Upper lobe of left lung (tissue), 4 donors: ENCODE measurements around the gene SETBP1.

Source experiments
- CTCF ChIP-seq, 6 experiments: fragments of 450-650 bp in 4 of 6; fragments of 200-600 bp in 2 of 6; sonication (generic) in 2 of 6; IDR thresholded peaks; one replicate each; pipeline ENCODE4 v1.5.1; 2016 to 2019; ENCODE audit warnings: antibody characterized with exemption in 6 of 6
- EP300 ChIP-seq, 4 donors: sonication (generic); formaldehyde crosslinking; IDR thresholded peaks; one replicate each; pipeline ENCODE4 v1.5.1; 2017; ENCODE audit warnings: antibody characterized with exemption in 4 of 4, control low read depth in 2 of 4
- POLR2AphosphoS5 ChIP-seq, 2 donors: sonication (generic); formaldehyde crosslinking; IDR thresholded peaks; one replicate each; pipeline ENCODE4 v1.5.1; 2017; ENCODE audit warnings: antibody characterized with exemption in 2 of 2

DNA sequence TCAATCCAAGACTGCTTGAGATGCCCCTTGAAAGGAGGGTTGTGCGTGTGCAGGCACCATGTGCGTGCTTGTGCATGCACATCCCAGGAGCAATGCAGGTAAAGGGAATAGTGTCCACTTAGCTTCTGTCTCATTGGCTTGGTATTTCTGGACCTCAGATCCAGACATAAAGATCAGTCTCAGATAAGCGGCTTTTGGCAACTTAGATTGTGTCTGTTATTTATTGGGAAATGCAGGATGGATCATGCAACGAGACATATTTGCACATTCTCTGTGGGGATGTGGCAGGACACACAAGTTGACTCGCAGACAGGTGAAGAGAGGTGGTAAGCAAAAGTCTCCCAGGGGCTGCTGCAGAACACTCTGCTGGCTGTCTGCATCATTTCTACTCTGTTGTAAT, 67.9 kb downstream of the SETBP1 start:
- no peak for TF ChIP-seq EP300 (IDR thresholded peaks at IDR 0.05)
- no peak for TF ChIP-seq CTCF (IDR thresholded peaks at IDR 0.05)
- TF ChIP-seq POLR2AphosphoS5 (IDR thresholded peaks at IDR 0.05): no peak
